ENCODE results near the gene TOMM20L.
"Not testable (repeated sequence)": the region's sequence is repeated elsewhere in the genome, so short reads cannot be mapped to it uniquely, and the experiment has no call there.

The TOMM20L gene

GRCh38 chr14:58395812-58396788, at the start of gene TOMM20L:
TOMM20L (plus strand) TSS chr14:58395930; CDS start chr14:58395958, 28 bp downstream.
- DNase-seq: peak; percentile 83

GRCh38 chr14:58353516-58354299, 42.0 kb upstream of the TOMM20L start:
- peak; percentile 58 for DNase-seq

- DNase-seq: peak; percentile 32
These were observed 40.9 kb upstream of the TOMM20L start for GRCh38 chr14:58354808-58355207.

- no peak for DNase-seq
These were observed 39.5 kb upstream of the TOMM20L start for GRCh38 chr14:58356268-58356667.

- not testable (repeated sequence) for DNase-seq
These were observed 33.5 kb upstream of the TOMM20L start for GRCh38 chr14:58362272-58362671.

- DNase-seq: peak; percentile 12
These were observed 32.8 kb upstream of the TOMM20L start for GRCh38 chr14:58362798-58363412.

- peak; percentile 24 for DNase-seq
These were observed 31.4 kb upstream of the TOMM20L start for GRCh38 chr14:58364316-58364715.

- no peak for DNase-seq
These were observed 28.4 kb upstream of the TOMM20L start for GRCh38 chr14:58367296-58367695.

- DNase-seq: no peak
These were observed 26.8 kb upstream of the TOMM20L start for GRCh38 chr14:58368956-58369355.

- no peak for DNase-seq
These were observed 18.9 kb upstream of the TOMM20L start for GRCh38 chr14:58376791-58377190.

GRCh38 chr14:58390830-58391229, 4.9 kb upstream of the TOMM20L start:
- DNase-seq: no peak

- no peak for DNase-seq
These were observed 243 bp upstream of the TOMM20L start for GRCh38 chr14:58395562-58395811.

GRCh38 chr14:58397156-58397555, 1.4 kb downstream of the TOMM20L start:
- DNase-seq: no peak

GRCh38 chr14:58398495-58398894, 2.8 kb downstream of the TOMM20L start:
- no peak for DNase-seq

- no peak for DNase-seq
These were observed 3.2 kb downstream of the TOMM20L start for GRCh38 chr14:58398895-58399294.

- DNase-seq: no peak
These were observed 5.9 kb downstream of the TOMM20L start for GRCh38 chr14:58401587-58401986.

GRCh38 chr14:58408681-58409215, 13.0 kb downstream of the TOMM20L start:
- no peak for DNase-seq

GRCh38 chr14:58414845-58415244, 19.1 kb downstream of the TOMM20L start:
- no peak for DNase-seq

GRCh38 chr14:58415636-58416547, 20.2 kb downstream of the TOMM20L start:
- no peak for DNase-seq

GRCh38 chr14:58416934-58417333, 21.2 kb downstream of the TOMM20L start:
- not testable (repeated sequence) for DNase-seq

- DNase-seq: peak; percentile 71
These were observed 31.0 kb downstream of the TOMM20L start for GRCh38 chr14:58426670-58427280.
